Neural cell (in vitro differentiated cells): ENCODE results near the gene LRRC45. TPM values are rescaled to one million over a fixed set of nuclear protein-coding genes. Genes with fewer than 3 reads are reported as not detected.
"Not testable (repeated sequence)": the region's sequence is repeated elsewhere in the genome, so short reads cannot be mapped to it uniquely, and the experiment has no call there.

ENCODE experiments used
- H2AFZ ChIP-seq: fragments of 200-600, 300-800 bp; sonication (generic), shearing (Covaris generic); 2 replicates; pipeline ENCODE4 v1.6.0; 2014; ENCODE audit warnings: low read depth, mild to moderate bottlenecking, antibody characterized with exemption, low read length, moderate library complexity
- H3F3A ChIP-seq: fragments of 200-600 bp; shearing (Covaris generic); 2 replicates; pipeline ENCODE4 v1.6.1; 2016; ENCODE audit warnings: mild to moderate bottlenecking, moderate library complexity, mixed read lengths, antibody characterized with exemption, low read length; ENCODE audit not compliant: insufficient read depth, poor library complexity, severe bottlenecking
- H3K27ac ChIP-seq: fragments of 200-600, 300-800 bp; sonication (generic), shearing (Covaris generic); 2 replicates; pipeline ENCODE4 v1.5.1; 2014; ENCODE audit warnings: mild to moderate bottlenecking, low read length, moderate library complexity
- H3K27me3 ChIP-seq: fragments of 300-800, 200-600 bp; sonication (generic), shearing (Covaris generic); 2 replicates; pipeline ENCODE4 v1.6.0; 2014; ENCODE audit warnings: mild to moderate bottlenecking, low read depth, low read length, moderate library complexity; ENCODE audit not compliant: insufficient read depth
- H3K36me3 ChIP-seq: fragments of 300-800, 200-600 bp; sonication (generic), shearing (Covaris generic); 2 replicates; pipeline ENCODE4 v1.5.1; 2014; ENCODE audit warnings: mild to moderate bottlenecking, antibody characterized with exemption, low read length, moderate library complexity; ENCODE audit not compliant: insufficient read depth
- H3K4me2 ChIP-seq: fragments of 300-800, 200-600 bp; sonication (generic), shearing (Covaris generic); 2 replicates; pipeline ENCODE4 v1.6.0; 2014; ENCODE audit warnings: mild to moderate bottlenecking, low read length
- H3K4me3 ChIP-seq: fragments of 300-800, 200-600 bp; sonication (generic), shearing (Covaris generic); 2 replicates; pipeline ENCODE4 v1.5.1; 2014; ENCODE audit warnings: mild to moderate bottlenecking, low read length, moderate library complexity
- H3K79me2 ChIP-seq: fragments of 200-600 bp; shearing (Covaris generic); replicated peaks from 2 replicates; pipeline ENCODE4 v1.6.0; 2014; ENCODE audit warnings: mild to moderate bottlenecking, low read length, moderate library complexity; ENCODE audit not compliant: insufficient read depth
- H3K9ac ChIP-seq: fragments of 300-800, 200-600 bp; sonication (generic), shearing (Covaris generic); 2 replicates; pipeline ENCODE4 v1.6.1; 2016; ENCODE audit warnings: mild to moderate bottlenecking, low read length, mixed read lengths
- H3K9me2 ChIP-seq: fragments of 200-600 bp; shearing (Covaris generic); 2 replicates; pipeline ENCODE4 v1.6.1; 2016; ENCODE audit warnings: mild to moderate bottlenecking, low read length, mixed read lengths; ENCODE audit not compliant: insufficient read depth
- H3K9me3 ChIP-seq: fragments of 200-600, 300-800 bp; sonication (generic), shearing (Covaris generic); 2 replicates; pipeline ENCODE4 v1.6.1; 2016; ENCODE audit warnings: mild to moderate bottlenecking, mixed run types, low read length, moderate library complexity, mixed read lengths
- H4K20me1 ChIP-seq: fragments of 200-600 bp; shearing (Covaris generic); 2 replicates; pipeline ENCODE4 v1.6.1; 2016; ENCODE audit warnings: mild to moderate bottlenecking, mixed run types; ENCODE audit not compliant: insufficient read depth
- EP300 ChIP-seq: fragments of 450-650 bp; conservative IDR thresholded peaks from 2 replicates; pipeline ENCODE4 v1.6.1; 2014; ENCODE audit warnings: antibody characterized with exemption, mild to moderate bottlenecking, moderate library complexity; ENCODE audit not compliant: poor library complexity, severe bottlenecking
- EZH2 ChIP-seq: fragments of 200-600, 300-800 bp; shearing (Covaris generic), sonication (generic); IDR thresholded peaks from 2 replicates; pipeline ENCODE4 v1.6.1; 2014; ENCODE audit warnings: antibody characterized with exemption, low read length, borderline replicate concordance, mild to moderate bottlenecking; ENCODE audit not compliant: insufficient read depth, poor library complexity, severe bottlenecking
- POLR2AphosphoS5 ChIP-seq: IDR thresholded peaks from 2 replicates; pipeline ENCODE4 v1.6.1; 2012
- RAD21 ChIP-seq: fragments of 450-650 bp; conservative IDR thresholded peaks from 2 replicates; pipeline ENCODE4 v1.6.1; 2014; ENCODE audit warnings: antibody characterized with exemption, mild to moderate bottlenecking, moderate library complexity
- SMC3 ChIP-seq: fragments of 450-650 bp; conservative IDR thresholded peaks from 2 replicates; pipeline ENCODE4 v1.6.1; 2014; ENCODE audit warnings: antibody characterized with exemption, mild to moderate bottlenecking, moderate library complexity; ENCODE audit not compliant: poor library complexity
- TAF1 ChIP-seq: IDR thresholded peaks from 2 replicates; pipeline ENCODE4 v1.6.1; 2012; ENCODE audit warnings: low read depth
- polyA plus RNA-seq: library from polyadenylated mRNA; depleted of rRNA; stranded (reverse); fragments of >200 nt; gene quantifications from 2 replicates; pipeline ENCODE4 v1.2.3, GENCODE V29; 2014
- TF ChIP-seq, protein P1 (sequence below): fragments of 450-650 bp; IDR thresholded peaks from 2 replicates; pipeline ENCODE4 v1.5.1; 2014; ENCODE audit warnings: antibody characterized with exemption, mild to moderate bottlenecking, moderate library complexity; ENCODE audit not compliant: poor library complexity, severe bottlenecking
- TF ChIP-seq, protein P2 (sequence below): IDR thresholded peaks from 2 replicates; pipeline ENCODE4 v1.6.1; 2012; ENCODE audit warnings: borderline replicate concordance

LRRC45 gene
- polyA plus RNA-seq, 1 donor from 2014 or later = 51.7 TPM

DNA sequence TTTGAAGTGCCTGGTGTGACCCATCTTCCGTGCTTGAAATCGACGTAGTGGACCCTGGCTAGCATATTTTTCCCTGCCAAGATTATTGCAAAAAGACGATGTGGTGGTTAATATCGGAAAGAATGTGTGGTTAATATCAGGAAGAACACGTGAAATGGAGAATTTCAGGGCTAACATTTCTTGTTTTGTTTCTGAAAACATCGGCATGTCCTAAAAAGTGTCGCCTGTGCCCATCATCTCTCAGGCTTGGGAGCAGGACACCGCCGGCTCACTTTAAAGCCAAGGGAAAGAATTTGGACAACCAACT lies 14.7 kb downstream of the LRRC45 start:
- peak overlapping the region; percentile 76 for H2AFZ ChIP-seq
- no peak for TF ChIP-seq POLR2AphosphoS5
- TF ChIP-seq, protein P1, sequence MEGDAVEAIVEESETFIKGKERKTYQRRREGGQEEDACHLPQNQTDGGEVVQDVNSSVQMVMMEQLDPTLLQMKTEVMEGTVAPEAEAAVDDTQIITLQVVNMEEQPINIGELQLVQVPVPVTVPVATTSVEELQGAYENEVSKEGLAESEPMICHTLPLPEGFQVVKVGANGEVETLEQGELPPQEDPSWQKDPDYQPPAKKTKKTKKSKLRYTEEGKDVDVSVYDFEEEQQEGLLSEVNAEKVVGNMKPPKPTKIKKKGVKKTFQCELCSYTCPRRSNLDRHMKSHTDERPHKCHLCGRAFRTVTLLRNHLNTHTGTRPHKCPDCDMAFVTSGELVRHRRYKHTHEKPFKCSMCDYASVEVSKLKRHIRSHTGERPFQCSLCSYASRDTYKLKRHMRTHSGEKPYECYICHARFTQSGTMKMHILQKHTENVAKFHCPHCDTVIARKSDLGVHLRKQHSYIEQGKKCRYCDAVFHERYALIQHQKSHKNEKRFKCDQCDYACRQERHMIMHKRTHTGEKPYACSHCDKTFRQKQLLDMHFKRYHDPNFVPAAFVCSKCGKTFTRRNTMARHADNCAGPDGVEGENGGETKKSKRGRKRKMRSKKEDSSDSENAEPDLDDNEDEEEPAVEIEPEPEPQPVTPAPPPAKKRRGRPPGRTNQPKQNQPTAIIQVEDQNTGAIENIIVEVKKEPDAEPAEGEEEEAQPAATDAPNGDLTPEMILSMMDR = no peak
- TF ChIP-seq EZH2 = no peak
- no peak for TF ChIP-seq EP300
- no peak for TF ChIP-seq RAD21

DNA sequence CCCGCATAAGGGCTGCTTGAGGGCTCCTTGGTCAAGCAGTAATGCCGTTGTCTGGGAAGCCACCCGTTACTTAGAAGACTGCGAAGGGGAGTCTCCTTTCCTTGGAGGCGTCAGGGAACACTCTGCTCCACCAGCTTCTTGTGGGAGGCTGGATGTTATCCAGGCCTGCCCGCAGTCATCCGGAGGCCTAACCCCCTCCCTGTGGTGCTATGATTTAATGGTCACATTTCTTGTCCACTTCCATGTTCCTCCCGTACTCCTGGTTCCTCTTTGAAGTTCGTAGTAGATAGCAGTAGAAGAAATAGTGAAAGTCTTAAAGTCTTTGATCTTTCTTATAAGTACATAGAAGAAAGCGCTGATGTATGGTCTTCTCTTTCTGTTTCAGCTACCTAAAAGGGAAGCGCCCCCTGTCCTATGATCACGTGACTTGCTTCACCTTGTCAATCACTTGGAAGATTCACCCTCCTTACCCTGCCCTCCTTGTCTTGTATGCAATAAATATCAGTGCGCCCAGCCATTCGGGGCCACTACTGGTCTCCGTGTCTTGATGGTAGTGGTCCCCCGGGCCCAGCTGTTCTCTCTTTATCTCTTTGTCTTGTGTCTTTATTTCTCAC lies 15.8 kb downstream of the LRRC45 start:
- not testable (repeated sequence) for H3F3A ChIP-seq, H3K79me2 ChIP-seq, H4K20me1 ChIP-seq, H3K27me3 ChIP-seq, H3K9ac ChIP-seq, H3K36me3 ChIP-seq, H3K4me2 ChIP-seq, H2AFZ ChIP-seq, H3K9me2 ChIP-seq, H3K27ac ChIP-seq, H3K4me3 ChIP-seq, H3K9me3 ChIP-seq

More for the DNA sequence above, 14.7 kb downstream of the LRRC45 start:
- H3K27me3 ChIP-seq = no peaks in the 10 kb centered on the region
- no peak overlapping the region for H3K27ac ChIP-seq
- no peak overlapping the region for H3K4me2 ChIP-seq
- H3K9me2 ChIP-seq = no peaks in the 10 kb centered on the region
- H3K79me2 ChIP-seq = no peaks in the 10 kb centered on the region
- peak overlapping the region; percentile 93 for H3K4me3 ChIP-seq
- no peak overlapping the region for H3K9ac ChIP-seq
- no peaks in the 10 kb centered on the region for H3K36me3 ChIP-seq
- H4K20me1 ChIP-seq = no peaks in the 10 kb centered on the region
- peaks cover 8% of the 10 kb centered on the region for H3F3A ChIP-seq
- H3K9me3 ChIP-seq = no peaks in the 10 kb centered on the region

DNA sequence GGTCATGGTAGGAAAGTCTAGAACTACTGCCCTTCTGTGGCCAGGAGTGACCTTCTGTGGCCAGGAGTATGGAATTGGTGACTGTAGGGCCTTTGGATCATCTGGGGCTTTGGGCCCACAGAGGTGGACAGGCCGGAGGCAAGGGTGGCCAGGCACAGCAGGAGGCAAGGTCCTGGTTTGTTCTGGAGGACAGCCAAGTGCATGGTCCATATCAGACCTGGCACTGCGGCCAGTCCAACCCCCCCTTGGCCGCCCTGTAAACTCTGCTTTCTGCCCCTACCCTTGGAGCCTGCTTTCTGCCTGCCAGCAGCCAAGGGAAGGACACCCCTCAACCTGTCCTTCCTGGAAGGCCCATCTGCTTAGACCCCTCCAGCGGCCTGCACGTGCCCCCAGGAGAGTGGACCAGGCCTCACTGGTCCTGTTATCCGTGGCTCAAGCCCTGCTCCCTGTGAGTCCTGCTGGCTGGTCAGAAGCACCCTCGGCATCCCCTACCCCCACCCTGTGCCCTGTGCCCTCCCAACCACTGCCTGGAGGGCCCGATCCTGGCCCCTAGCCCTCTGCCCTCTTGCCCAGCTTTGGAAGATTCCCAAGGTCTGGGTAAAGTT lies 16.7 kb downstream of the LRRC45 start:
- Histone ChIP-seq H3K9me2 (no peaks in the 10 kb centered on the region), H4K20me1 (no peaks in the 10 kb centered on the region), H3K4me2 (no peak overlapping the region), H3K9me3 (no peaks in the 10 kb centered on the region), H3K27me3 (no peaks in the 10 kb centered on the region), H3K9ac (no peak overlapping the region), H3K27ac (no peak overlapping the region), H3K4me3 (no peak overlapping the region), H3F3A (peaks cover 8% of the 10 kb centered on the region), H2AFZ (no peak overlapping the region), H3K79me2 (no peaks in the 10 kb centered on the region), H3K36me3 (no peaks in the 10 kb centered on the region)
- no peak for TF ChIP-seq TAF1
- no peak for TF ChIP-seq EP300
- TF ChIP-seq EZH2 = no peak
- no peak for TF ChIP-seq RAD21

DNA sequence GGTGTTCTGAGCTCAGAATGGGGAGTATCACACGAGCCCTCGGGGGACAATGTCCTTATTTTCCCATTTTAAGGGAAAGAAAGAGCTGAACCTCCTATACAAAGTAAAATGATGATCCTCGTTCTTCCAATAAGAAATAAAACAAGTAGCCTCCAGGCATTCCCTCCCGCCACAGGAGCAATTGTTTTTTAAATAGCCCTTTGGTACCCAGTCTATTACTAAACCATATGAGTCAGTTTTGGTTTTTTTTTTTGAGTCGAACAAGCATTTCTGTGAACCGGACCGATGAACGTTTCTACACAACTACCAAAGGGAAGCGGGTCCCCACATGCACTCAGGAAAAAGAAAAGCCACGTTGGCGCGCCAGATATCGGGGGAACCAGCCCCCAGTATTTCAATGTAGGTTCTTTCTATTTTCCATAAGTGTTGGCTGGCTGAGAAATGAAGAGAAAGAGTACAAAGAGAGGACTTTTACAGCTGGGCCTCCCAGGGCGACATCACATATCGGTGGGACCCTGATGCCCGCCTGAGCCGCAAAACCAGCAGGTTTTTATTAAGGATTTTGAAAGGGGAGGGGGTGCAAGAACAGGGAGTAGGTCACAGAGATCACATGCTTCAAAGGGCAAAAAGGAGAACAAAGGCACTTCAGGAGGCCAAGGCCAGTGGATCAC lies 18.2 kb downstream of the LRRC45 start:
- no peak overlapping the region for H2AFZ ChIP-seq
- peaks cover 8% of the 10 kb centered on the region for H3F3A ChIP-seq
- no peaks in the 10 kb centered on the region for H4K20me1 ChIP-seq
- no peaks in the 10 kb centered on the region for H3K9me3 ChIP-seq
- H3K9ac ChIP-seq = no peak overlapping the region
- H3K27me3 ChIP-seq = no peaks in the 10 kb centered on the region
- H3K4me2 ChIP-seq = no peak overlapping the region
- H3K9me2 ChIP-seq = no peaks in the 10 kb centered on the region
- H3K27ac ChIP-seq = no peak overlapping the region
- no peak overlapping the region for H3K4me3 ChIP-seq
- no peaks in the 10 kb centered on the region for H3K79me2 ChIP-seq
- no peaks in the 10 kb centered on the region for H3K36me3 ChIP-seq
- TF ChIP-seq, protein P2, sequence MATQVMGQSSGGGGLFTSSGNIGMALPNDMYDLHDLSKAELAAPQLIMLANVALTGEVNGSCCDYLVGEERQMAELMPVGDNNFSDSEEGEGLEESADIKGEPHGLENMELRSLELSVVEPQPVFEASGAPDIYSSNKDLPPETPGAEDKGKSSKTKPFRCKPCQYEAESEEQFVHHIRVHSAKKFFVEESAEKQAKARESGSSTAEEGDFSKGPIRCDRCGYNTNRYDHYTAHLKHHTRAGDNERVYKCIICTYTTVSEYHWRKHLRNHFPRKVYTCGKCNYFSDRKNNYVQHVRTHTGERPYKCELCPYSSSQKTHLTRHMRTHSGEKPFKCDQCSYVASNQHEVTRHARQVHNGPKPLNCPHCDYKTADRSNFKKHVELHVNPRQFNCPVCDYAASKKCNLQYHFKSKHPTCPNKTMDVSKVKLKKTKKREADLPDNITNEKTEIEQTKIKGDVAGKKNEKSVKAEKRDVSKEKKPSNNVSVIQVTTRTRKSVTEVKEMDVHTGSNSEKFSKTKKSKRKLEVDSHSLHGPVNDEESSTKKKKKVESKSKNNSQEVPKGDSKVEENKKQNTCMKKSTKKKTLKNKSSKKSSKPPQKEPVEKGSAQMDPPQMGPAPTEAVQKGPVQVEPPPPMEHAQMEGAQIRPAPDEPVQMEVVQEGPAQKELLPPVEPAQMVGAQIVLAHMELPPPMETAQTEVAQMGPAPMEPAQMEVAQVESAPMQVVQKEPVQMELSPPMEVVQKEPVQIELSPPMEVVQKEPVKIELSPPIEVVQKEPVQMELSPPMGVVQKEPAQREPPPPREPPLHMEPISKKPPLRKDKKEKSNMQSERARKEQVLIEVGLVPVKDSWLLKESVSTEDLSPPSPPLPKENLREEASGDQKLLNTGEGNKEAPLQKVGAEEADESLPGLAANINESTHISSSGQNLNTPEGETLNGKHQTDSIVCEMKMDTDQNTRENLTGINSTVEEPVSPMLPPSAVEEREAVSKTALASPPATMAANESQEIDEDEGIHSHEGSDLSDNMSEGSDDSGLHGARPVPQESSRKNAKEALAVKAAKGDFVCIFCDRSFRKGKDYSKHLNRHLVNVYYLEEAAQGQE = no peak
- TF ChIP-seq RAD21 (no peak), SMC3 (no peak), EZH2 (no peak), POLR2AphosphoS5 (no peak), EP300 (no peak), TAF1 (no peak)
- TF ChIP-seq, protein P1 = no peak
